HG03354 (cell line): Measurements from ENCODE around the gene AP1M1.
"Not testable (repeated sequence)": the region's sequence is repeated elsewhere in the genome, so short reads cannot be mapped to it uniquely, and the experiment has no call there.

Experiments used
- ATAC-seq: cut with Tn5 transposase; IDR thresholded peaks from one replicate; pipeline ENCODE4 v1.9.1; 2021; ENCODE audit warnings: mild to moderate bottlenecking; ENCODE audit not compliant: unreplicated experiment, poor library complexity, severe bottlenecking

Gene AP1M1

DNA sequence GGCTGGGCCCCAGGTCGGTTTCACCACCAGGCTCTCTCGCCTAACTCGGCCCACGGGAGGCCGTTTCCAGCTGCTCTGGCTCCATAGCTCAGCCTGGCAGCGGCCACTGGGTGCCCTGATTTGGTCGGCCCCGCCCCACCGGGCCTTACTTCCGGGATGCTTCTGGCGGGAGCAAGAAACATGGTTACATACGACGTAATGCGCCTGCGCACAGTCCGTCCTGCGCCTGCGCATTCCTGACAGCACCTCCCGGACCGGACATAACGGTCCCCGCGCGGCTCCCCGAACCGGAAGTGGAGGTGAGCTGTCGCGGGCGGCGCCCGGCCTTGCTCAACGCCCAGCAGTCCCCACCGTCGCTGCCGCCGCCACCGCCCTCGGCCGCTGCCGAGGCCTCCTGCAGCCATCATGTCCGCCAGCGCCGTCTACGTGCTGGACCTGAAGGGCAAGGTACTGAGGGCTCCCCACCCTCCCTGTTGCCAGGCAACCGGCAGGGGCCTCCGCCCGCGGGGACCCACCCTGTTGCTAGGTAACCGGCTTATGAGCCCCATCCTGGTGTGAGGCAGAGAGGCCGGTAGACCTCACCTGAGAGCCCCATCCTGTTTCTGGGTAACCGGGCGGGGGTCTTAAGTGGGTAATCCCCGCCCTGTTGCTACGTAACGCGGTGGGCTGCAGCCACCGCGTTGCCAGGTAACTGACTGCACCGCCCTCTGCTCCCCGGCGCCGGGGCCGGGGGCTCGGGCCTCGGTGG is at the start of gene AP1M1:
Gene AP1M1, plus strand, starts transcription at position 290 of the 748 bp plus-strand sequence. Its CDS starts 116 bp downstream, at position 406.
- peak; percentile 83 for ATAC-seq

GRCh38 chr19:16148443-16149229 is 49.1 kb upstream of the AP1M1 start:
- no peak for ATAC-seq

DNA sequence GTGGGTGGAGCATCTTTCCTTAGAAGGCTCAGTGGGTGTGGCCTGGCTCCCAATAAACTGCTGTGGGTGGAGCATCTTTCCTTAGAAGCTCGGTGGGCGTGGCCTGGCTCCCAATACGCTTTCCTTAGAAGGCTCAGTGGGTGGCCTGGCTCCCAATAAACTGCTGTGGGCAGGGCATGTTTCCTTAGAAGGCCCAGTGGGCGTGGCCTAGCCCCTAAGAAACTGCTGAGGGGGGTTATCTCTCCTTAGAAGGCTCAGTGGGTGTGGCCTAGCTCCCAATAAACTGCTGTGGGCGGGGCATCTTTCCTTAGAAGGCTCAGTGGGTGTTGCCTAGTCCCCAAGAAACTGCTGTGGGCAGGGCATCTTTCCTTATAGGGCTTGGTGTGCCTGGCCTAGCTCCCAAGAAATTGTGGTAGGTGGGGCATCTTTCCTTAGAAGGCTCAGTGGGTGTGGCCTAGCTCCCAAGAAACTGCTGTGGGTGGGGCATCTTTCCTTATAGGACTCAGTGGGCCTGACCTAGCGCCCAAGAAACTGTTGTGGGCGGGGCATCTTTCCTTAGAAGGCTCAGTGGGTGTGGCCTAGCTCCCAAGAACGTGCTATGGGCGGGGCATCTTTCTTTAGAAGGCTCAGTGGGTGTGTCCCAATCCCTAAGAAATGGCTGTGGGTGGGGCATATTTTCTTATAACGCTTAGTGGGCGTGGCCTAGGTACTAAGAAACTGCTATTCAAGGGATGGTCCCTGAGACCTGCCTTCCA is 44.0 kb upstream of the AP1M1 start:
- no peak for ATAC-seq

- ATAC-seq: no peak
Observed at GRCh38 chr19:16154557-16154956, 43.2 kb upstream of the AP1M1 start.

- ATAC-seq: no peak
Observed at GRCh38 chr19:16155128-16155527, 42.6 kb upstream of the AP1M1 start.

DNA sequence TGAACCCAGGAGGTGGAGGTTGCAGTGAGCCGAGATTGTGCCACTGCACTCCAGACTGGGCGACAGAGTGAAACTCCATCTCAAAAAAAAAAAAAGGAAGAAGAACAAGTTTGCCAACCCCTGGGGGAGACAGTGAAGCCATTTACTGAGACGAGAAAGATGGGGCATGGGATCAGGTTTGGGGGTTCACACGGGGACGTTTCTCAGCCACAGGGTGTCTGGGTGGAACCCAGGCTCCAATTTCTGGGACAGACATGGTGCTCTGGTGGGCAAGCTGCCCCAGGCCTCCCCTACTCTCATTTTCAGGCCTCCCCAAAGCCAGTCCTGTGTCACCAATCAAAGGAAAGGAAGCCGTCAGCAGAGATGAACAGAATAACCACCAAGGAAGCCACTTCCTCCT is 40.8 kb upstream of the AP1M1 start:
- no peak for ATAC-seq

DNA sequence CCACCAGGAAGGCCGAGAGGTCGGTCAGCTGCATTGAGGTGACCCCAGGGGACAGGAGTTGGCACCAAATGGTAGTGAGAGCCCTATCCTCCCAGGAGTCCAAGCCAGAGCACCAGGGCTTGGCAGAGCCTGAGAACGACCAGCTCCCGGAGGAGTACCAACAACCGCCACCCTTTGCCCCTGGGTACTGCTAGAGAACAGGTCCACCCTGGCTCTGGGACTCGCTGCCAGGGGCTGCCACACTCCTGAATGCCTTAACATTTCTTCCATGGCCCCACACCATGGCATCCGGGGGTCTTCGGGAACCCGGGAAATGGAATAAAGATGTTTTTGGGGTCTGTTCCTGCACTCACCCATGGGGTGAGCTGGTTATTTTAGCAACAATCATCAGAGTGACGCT is 40.1 kb upstream of the AP1M1 start:
- ATAC-seq: no peak

DNA sequence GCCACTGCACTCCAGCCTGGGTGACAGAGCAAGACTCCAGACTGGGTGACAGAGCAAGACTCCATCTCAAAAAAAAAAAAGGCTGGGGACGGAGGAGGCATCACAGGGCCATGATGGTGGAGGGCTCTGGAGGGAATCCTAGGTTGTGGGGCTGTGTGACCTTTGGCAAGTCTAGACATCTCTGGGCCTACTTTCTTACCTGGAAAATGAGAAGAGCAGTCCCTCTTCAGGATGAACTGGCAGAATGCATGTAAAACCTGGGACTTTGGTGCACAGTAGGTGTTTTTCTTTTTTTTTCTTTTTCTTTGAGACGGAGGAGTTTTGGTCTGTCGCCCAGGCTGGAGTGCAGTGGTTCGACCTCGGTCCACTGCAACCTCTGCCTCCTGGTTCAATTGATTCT is 38.1 kb upstream of the AP1M1 start:
- no peak for ATAC-seq

GRCh38 chr19:16160445-16160942 is 37.2 kb upstream of the AP1M1 start:
- ATAC-seq: no peak

DNA sequence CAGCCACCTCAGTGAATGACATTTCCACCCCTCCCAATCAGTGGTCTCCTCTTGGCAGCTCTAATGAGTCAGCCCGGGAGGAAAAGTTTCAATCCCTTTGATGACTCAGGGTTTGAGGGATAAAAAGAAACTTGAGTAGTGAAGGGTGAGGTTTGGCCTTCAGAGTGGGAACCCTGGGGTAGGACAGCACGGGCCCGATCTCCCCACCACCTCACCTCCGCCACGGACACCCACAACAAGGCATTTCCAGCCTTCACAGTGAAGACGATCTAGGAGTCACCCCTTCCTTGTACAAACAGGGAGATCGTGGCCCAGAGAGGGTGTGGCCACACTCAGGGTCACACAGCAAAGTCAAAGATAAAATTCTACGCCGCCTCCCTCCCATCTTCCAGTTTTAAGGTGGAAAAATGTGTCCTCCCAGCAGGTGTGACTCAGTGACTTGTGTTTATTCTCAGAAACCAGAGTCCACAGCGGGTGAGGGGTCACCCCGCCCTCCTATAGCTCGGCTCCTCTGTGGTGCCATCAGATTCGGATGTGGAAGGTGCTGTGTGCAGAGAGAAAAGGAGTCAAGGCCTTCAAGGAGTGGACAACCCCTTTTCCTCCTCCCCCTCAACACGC is 36.7 kb upstream of the AP1M1 start:
- no peak for ATAC-seq

DNA sequence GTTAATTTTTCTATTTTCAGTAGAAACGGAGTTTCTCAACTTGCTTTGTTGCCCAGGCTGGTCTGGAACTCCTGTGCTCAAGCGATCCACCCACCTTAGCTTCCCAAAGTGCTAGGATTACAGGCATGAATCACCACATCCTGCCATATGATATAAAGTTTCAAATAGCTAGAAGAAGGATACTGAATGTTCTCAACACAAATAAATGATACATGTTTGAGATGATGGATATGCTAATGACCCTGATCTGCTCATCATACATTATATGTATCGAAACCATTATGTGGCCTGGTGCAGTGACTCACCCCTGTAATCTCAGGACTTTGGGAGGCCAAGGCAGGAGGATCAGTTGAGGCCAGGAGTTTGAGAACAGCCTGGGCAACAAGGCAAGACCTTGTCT is 35.9 kb upstream of the AP1M1 start:
- no peak for ATAC-seq

DNA sequence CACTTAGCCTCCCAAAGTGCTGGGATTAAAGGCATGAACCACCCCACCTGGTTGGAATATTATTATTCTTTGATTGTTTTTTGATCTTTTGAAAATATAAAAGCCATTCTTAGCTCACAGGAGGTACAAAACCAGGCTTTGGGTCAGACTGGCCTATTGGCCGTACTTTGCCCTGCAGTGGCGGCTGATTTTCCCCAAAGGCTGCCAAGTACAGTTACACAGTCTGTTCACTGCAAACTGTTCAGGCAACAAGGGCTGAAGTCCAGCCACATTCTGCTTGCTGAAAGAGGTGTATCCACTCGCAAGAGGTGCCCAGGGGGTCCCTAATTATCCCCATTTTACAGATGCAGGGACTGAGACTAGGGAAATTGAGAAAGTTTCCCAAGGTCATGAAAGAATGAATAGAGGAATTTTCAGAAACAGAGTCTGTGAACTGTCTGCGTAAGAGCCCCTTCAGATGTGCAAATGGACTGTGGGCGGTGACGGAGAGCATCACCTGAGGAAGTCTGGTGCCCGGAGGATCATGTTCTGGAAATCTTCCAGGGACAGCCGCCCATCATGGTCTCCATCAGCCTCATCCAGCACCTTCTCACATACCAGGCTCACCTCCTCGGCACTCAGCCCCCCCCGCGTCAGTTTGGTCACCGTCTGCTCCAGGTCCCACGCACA is 33.4 kb upstream of the AP1M1 start:
- no peak for ATAC-seq

- no peak for ATAC-seq
Observed at GRCh38 chr19:16166417-16166816, 31.3 kb upstream of the AP1M1 start.

GRCh38 chr19:16167055-16167454 is 30.7 kb upstream of the AP1M1 start:
- no peak for ATAC-seq

DNA sequence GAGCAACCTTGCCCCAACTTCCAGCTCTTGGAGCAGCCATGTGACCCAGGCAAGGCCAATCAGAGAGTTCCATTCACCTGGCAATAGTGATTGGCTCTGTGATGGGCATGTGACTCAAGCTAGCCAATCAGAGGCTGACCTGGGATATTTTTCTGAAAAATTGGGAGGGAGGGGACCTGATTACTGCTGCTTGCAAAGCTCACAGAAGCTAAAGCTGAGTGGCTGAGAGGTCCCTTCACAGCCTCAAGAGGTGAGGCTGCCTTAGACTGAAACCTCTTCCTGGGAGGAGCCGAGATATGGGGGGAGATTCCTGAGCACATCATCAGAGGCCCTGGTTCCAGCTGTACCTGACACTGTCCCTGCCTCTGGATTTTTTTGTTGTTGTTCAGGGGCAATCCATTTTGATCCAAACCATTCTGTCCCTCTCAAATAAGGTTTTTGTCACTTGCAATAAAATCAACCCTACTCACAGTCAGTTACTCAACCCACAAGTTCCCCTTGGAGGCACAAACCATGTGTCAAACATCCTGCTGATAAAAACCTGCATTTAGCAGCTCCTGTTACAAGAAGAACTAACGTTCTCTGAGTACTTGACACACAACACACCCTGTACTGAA is 29.1 kb upstream of the AP1M1 start:
- no peak for ATAC-seq

DNA sequence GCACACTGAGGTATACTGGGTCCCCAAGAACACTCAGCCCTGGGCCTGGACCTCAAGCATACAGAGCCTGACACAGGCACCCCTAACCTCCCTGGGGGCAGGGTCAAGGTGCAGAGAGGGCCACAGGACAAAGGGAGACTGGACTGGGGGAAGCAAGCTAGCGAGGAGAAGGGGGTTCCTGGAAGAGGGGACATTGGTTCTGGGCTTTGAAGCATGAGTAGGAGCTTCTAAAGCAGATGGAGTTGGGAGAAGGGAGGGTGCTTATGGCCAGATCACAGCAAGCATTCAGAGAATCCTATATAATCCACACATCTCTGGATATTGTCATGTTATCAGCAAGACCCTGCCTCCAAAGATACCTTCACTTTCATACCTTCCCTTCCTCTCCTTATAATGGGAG is 27.6 kb upstream of the AP1M1 start:
- no peak for ATAC-seq

GRCh38 chr19:16175954-16176353 is 21.8 kb upstream of the AP1M1 start:
- no peak for ATAC-seq

GRCh38 chr19:16178866-16179265 is 18.8 kb upstream of the AP1M1 start:
- not testable (repeated sequence) for ATAC-seq

DNA sequence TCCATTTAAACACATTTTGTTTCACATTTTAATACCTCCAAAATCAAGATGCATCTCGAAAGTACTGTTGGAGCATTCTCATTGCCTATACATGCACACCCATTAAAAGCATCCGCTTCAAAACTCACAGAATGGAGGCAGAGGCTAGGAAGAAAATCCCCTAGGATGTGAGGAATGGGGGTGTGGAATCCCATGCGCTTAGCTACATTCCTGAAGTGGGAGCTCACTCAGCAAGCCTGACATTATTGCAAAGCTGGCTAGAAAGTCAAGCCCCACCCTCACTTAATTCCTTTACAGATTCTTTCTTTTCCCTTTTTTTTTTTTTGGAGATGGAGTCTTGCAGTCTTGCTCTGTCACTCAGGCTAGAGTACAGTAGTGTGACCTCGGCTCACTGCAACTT is 17.1 kb upstream of the AP1M1 start:
- ATAC-seq: no peak
